ENCODE results near the gene CD96. TPM values are rescaled to one million over a fixed set of nuclear protein-coding genes. Genes with fewer than 3 reads are reported as not detected.
"Not testable (repeated sequence)": the region's sequence is repeated elsewhere in the genome, so short reads cannot be mapped to it uniquely, and the experiment has no call there.

The CD96 gene
- total RNA-seq, 1 donor from 2014 or later, result not detected

- DNase-seq (ENCODE audit: low read depth, low spot score), result no peak
These were observed 128.1 kb downstream of the CD96 start for GRCh38 chr3:111669926-111670630.

GRCh38 chr3:111672461-111672860, 130.5 kb downstream of the CD96 start:
- not testable (repeated sequence) for DNase-seq (ENCODE audit: low read depth, low spot score)

GRCh38 chr3:111675846-111676210, 133.8 kb downstream of the CD96 start:
- DNase-seq (ENCODE audit: low read depth, low spot score), result no peak

- peak; percentile 22 for DNase-seq (ENCODE audit: low read depth, low spot score)
These were observed 134.4 kb downstream of the CD96 start for GRCh38 chr3:111676211-111677006.

- DNase-seq (ENCODE audit: low read depth, low spot score), result no peak
These were observed 135.0 kb downstream of the CD96 start for GRCh38 chr3:111677007-111677392.

- no peak for DNase-seq (ENCODE audit: low read depth, low spot score)
These were observed 139.8 kb downstream of the CD96 start for GRCh38 chr3:111681661-111682426.

GRCh38 chr3:111684640-111685039, 142.6 kb downstream of the CD96 start:
- DNase-seq (ENCODE audit: low read depth, low spot score), result no peak

GRCh38 chr3:111688190-111688800, 146.3 kb downstream of the CD96 start:
- no peak for DNase-seq (ENCODE audit: low read depth, low spot score)

- no peak for DNase-seq (ENCODE audit: low read depth, low spot score)
These were observed 148.2 kb downstream of the CD96 start for GRCh38 chr3:111690242-111690641.

- DNase-seq (ENCODE audit: low read depth, low spot score), result no peak
These were observed 149.4 kb downstream of the CD96 start for GRCh38 chr3:111691293-111691909.

GRCh38 chr3:111692593-111693552, 150.9 kb downstream of the CD96 start:
- no peak for DNase-seq (ENCODE audit: low read depth, low spot score)

GRCh38 chr3:111694471-111694870, 152.5 kb downstream of the CD96 start:
- DNase-seq (ENCODE audit: low read depth, low spot score), result no peak

GRCh38 chr3:111695636-111696117, 153.7 kb downstream of the CD96 start:
- peak; percentile 22 for DNase-seq (ENCODE audit: low read depth, low spot score)

- no peak for DNase-seq (ENCODE audit: low read depth, low spot score)
These were observed 158.1 kb downstream of the CD96 start for GRCh38 chr3:111700054-111700453.

- no peak for DNase-seq (ENCODE audit: low read depth, low spot score)
These were observed 159.4 kb downstream of the CD96 start for GRCh38 chr3:111701292-111701906.
